Fibroblast of gingiva (primary cell): ENCODE measurements around the gene NDUFV2.
"Not testable (repeated sequence)": the region's sequence is repeated elsewhere in the genome, so short reads cannot be mapped to it uniquely, and the experiment has no call there.

Experiments used
- DNase-seq: peaks from one replicate; pipeline ENCODE4 v3.0.0-alpha.2; 2011; ENCODE audit warnings: low read depth

Gene NDUFV2

GRCh38 chr18:9102508-9103375 is at the start of gene NDUFV2:
TSS of gene NDUFV2 (plus strand) at chr18:9102699. CDS start at chr18:9102744, 45 bp downstream.
- DNase-seq, result peak; percentile 97

DNA sequence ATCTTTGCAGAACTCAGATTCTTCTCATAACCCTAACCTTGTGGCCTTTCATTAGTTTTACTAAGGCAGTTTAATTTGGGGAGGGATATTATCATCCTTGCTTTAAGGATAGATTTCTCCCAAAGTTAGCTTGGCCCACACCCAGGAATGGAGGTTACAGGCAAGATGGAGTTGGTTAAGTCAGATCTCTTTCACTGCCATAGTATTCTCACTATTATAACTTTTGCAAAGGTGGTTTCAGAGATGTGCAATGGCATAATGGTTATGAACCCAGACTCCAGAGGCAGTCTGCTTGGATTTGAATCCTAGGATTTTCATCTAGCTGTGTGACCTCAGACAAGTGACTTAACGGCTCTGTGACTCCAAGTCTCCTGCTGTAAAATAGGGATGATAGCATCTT is 48.7 kb upstream of the NDUFV2 start:
- no peak for DNase-seq

GRCh38 chr18:9055185-9055584 is 47.3 kb upstream of the NDUFV2 start:
- DNase-seq, result peak; percentile 91

GRCh38 chr18:9055626-9056025 is 46.9 kb upstream of the NDUFV2 start:
- DNase-seq, result no peak

DNA sequence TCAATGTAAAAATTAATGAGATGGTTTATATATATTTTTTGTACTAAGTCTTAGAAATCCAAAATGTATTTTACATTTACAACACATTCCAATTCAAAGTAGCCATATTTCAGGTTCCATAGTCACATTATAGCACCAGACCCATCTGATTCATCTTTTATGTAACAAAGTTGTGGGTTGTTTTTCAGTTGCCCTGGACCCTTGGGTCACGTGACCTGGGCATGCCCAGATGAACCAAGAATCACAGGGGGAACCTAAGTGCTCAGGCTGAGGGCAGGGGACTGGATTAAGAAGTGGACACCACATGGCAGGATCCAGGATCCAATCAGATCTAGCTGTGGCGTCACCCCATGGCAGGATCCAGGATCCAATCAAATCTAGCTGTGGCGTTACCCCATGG is 44.9 kb upstream of the NDUFV2 start:
- DNase-seq, result no peak

GRCh38 chr18:9058406-9058805 is 44.1 kb upstream of the NDUFV2 start:
- DNase-seq, result peak; percentile 70

GRCh38 chr18:9062418-9062751 is 40.1 kb upstream of the NDUFV2 start:
- DNase-seq, result no peak

DNA sequence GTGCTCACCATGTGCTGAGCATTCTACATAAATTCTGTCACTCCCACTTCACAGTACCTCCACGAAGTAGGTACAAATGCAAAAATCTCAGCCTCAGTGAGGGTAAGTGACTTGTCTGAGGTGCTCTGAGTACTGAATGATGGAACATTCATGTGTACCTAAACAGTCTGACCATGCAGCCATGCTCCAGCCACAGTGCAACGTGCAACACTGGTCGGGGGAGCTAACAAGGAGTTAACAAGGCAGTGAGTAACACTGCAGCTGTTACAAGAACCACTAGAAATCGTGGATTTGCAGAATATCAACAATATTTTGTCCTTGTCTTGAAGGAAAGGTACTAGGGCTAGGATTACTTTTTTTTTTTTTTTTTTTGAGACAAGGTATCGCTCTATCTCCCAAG is 36.6 kb upstream of the NDUFV2 start:
- no peak for DNase-seq

DNA sequence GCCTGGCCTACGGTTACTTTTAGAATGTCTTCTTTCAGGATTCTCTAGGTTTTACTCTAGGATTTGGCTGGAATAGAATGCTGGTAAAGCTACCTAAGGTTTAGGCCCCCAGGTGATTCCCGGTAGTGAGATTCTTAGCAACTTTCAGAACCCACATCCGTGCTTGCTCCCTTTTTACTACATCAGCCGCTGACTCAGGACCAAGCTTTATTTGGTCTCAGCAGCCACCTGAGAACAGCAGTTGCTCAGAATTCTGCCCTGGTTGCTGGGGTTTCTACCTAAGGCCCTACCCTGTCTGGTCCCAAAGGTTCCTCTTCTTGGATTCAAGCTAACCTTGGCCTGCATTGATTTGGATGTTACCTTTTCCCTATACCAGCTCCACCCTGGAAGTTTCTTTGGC is 36.1 kb upstream of the NDUFV2 start:
- DNase-seq, result no peak

GRCh38 chr18:9066817-9067306 is 35.6 kb upstream of the NDUFV2 start:
- no peak for DNase-seq

DNA sequence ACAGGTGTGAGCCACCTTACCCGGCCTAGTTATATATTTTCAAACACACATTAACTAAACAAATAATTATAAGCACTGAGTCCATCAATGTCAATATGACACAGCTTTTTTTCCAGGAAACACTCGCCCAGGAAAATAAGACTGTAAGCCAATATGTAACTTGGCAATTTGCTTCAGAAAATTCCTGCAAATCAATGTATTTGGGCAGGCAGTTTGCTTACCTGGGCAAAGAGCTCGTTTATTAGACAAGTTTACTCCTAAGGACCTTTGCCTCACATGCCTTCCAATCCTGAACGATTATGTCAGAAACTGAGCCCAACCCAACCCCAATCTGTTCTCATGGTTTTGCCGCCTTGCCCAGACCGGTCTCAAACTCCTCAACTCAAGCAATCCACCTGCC is 34.7 kb upstream of the NDUFV2 start:
- DNase-seq, result no peak

DNA sequence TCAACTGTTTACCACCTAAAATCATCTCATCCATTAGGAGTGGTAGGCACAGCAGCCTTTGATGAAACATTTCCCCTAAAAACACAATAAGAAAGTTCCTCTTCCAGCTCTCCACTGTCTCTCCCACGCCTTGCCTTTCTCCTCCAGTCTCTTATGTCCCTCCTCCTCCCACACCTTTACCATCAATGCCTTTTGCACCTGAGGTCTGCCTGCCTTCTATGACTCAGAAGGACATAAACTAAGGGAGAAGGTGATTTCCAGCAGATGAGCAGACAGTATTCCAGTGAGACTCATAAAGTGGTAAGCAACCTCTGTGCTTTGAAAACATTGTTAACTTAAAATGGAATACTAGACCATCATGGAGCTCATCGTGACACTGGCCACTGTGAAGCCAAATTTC is 34.2 kb upstream of the NDUFV2 start:
- DNase-seq, result no peak

DNA sequence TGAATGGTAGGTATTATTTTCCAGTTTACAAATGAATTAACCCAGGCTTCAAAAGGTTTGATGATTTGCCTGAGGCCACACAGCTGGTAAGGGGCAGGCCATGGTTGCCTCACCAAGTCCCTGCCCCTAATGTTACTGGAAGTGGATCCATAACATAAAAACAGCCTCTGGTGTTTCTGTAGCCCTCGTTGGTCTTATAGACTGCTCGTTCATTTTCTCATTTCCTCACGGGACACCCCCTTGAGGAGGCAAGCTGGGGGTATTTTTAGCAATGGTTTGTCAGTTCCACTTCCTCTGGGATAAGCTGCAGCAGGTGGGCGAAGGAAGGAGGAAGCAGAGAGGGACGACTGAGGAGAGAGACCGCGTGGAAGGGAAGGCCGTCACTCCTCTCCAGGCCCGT is 32.9 kb upstream of the NDUFV2 start:
- no peak for DNase-seq

DNA sequence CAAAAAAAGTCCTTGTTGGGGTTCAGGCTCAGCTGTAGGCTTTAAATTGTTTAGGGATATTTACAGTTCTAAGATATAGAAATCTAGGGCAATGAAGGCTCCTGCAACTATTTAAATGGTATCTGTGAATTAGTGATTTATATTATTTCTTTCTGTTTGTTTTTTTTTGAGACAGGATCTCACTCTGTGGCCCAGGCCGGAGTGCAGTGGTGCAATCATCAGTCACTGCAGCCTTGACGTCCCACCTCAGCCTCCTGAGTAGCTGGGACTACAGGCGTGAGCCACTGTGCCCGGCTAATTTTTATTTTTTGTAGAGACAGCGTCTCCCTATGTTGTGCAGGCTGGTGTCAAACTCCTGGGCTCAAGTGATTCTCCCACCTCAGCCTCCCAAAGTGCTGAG is 32.3 kb upstream of the NDUFV2 start:
- no peak for DNase-seq

- no peak for DNase-seq
Measured at GRCh38 chr18:9079818-9080528, 22.5 kb upstream of the NDUFV2 start.

GRCh38 chr18:9081940-9082339 is 20.6 kb upstream of the NDUFV2 start:
- no peak for DNase-seq

GRCh38 chr18:9082711-9083510 is 19.6 kb upstream of the NDUFV2 start:
- DNase-seq, result no peak

- DNase-seq, result no peak
Measured at GRCh38 chr18:9086015-9086414, 16.5 kb upstream of the NDUFV2 start.

GRCh38 chr18:9086624-9087023 is 15.9 kb upstream of the NDUFV2 start:
- no peak for DNase-seq

DNA sequence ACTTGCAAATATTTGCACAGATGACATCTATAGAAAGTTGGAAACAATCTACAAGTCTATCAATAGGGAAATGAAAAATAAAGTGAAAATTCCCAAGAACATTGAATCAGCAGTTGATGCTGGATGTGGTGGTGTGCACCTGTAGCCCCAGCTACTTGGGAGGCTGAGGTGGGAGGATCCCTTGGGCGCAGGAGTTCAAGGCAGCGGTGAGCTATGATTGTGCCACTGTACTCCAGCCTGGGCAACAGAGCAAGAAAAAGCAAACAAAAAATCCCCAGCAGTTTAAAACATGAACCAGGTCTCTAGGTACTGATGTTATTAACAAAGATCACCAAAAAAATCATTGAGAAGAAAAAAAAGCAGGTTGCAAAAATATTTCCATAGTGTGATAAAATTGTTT is 15.4 kb upstream of the NDUFV2 start:
- no peak for DNase-seq

DNA sequence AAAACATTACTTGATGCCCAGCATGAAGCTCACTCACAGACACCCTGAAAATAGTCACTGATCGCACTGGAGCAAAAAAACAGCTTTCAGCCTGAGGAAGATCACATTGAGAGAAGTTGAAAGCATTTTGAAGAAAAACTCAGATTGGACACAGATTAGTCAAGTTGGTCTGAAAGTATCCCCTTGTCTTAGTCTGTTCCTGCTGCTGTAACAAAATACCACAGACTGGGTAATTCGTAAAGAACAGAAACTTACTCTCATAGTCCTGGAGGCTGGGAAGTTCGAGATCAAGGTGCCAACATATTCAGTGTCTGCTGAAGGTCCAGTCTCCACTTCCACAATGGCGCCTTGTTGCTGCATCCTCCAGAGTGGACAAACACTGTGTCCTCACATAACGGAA is 14.2 kb upstream of the NDUFV2 start:
- no peak for DNase-seq

- DNase-seq, result not testable (repeated sequence)
Measured at GRCh38 chr18:9088727-9089126, 13.8 kb upstream of the NDUFV2 start.

DNA sequence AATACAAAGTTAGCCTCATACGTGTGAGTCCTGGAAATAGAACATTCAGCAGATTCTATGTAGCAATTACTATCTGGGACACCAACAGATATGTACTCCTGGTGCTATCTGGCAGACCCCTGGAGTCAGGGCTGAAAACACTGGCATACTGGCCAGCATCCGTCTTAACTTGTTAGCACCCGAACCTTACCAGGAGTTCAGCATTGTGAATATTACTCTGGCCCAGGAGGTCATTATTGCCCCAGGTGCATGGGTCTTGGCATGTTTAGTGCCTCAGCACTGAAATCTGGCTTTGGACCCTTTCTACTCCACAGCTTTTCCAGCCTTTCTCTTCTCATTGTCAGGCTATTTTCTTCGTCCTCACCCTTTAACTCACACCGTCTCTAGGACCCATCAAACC is 11.9 kb upstream of the NDUFV2 start:
- DNase-seq, result no peak
